H1 (cell line): ENCODE measurements around the gene KLHL40. TPM values are rescaled to one million over a fixed set of nuclear protein-coding genes. Genes with fewer than 3 reads are reported as not detected.

ENCODE experiments used
- BACH1 ChIP-seq: IDR thresholded peaks from 2 replicates; pipeline ENCODE4 v1.6.1; 2012; ENCODE audit warnings: low read length, improper control_type of control experiment
- CHD1 ChIP-seq: IDR thresholded peaks from 2 replicates; pipeline ENCODE4 v1.6.1; 2012; ENCODE audit warnings: low read depth, low read length, improper control_type of control experiment
- GTF2F1 ChIP-seq: IDR thresholded peaks from 2 replicates; pipeline ENCODE4 v1.6.1; 2012; ENCODE audit warnings: low read depth, low read length, improper control_type of control experiment, borderline replicate concordance
- JUND ChIP-seq: IDR thresholded peaks from 2 replicates; pipeline ENCODE4 v1.6.1; 2011; ENCODE audit warnings: mild to moderate bottlenecking, improper control_type of control experiment, low read length
- POLR2AphosphoS5 ChIP-seq: IDR thresholded peaks from 2 replicates; pipeline ENCODE4 v1.6.1; 2011; ENCODE audit warnings: low read depth, low read length
- polyA plus RNA-seq, 7 experiments: library from polyadenylated mRNA; depleted of rRNA in 3 of 7; stranded (reverse) in 5 of 7; unstranded in 2 of 7; fragments of >200 nt in 5 of 7; fragments of 200-250 nt in 2 of 7; gene quantifications; 1 replicate in 5 of 7; 2 replicates in 1 of 7; 4 replicates in 1 of 7; pipeline versions ENCODE4 v1.2.1 to v1.2.3, GENCODE V29; 2011 to 2013; ENCODE audit warnings: missing spikeins in 2 of 7, mixed read lengths in 2 of 7
- total RNA-seq: library from RNA; stranded (reverse); fragmentation: NEBNext Ultra II Directional; extraction: Animal tissue kit (Norgen Biotek cat#: 25700); gene quantifications from 2 replicates; pipeline ENCODE4 v1.2.1, GENCODE V29; 2021
- TF ChIP-seq, protein P1 (sequence below): IDR thresholded peaks from 2 replicates; pipeline ENCODE4 v1.6.1; 2012; ENCODE audit warnings: low read length, inconsistent platforms

KLHL40 gene
- total and polyA plus RNA-seq, 2 of the 8 experiments (the other 6 are each of a cell fraction or from before 2014, with no cell fraction given) = 0.02 TPM; not detected in 1

- TF ChIP-seq, protein P1, sequence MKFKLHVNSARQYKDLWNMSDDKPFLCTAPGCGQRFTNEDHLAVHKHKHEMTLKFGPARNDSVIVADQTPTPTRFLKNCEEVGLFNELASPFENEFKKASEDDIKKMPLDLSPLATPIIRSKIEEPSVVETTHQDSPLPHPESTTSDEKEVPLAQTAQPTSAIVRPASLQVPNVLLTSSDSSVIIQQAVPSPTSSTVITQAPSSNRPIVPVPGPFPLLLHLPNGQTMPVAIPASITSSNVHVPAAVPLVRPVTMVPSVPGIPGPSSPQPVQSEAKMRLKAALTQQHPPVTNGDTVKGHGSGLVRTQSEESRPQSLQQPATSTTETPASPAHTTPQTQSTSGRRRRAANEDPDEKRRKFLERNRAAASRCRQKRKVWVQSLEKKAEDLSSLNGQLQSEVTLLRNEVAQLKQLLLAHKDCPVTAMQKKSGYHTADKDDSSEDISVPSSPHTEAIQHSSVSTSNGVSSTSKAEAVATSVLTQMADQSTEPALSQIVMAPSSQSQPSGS = no peak
- TF ChIP-seq POLR2AphosphoS5 = no peak
- no peak for TF ChIP-seq CHD1
- TF ChIP-seq GTF2F1 = no peak
- TF ChIP-seq JUND = no peak
- no peak for TF ChIP-seq BACH1
Measured at GRCh38 chr3:42666577-42666998, 18.7 kb upstream of the KLHL40 start (continued).
